ENCODE measurements around the gene DCAF7. TPM values are rescaled to one million over a fixed set of nuclear protein-coding genes. Genes with fewer than 3 reads are reported as not detected.

Gene DCAF7
- total RNA-seq, 4 donors from 2014 or later, result 25.5 to 33.3 (median 28.2) TPM

- H3K9me3 ChIP-seq, result no peaks in the 10 kb centered on the region
- peaks cover 0 to 72% (median 0%) of the 10 kb centered on the region in 3 donors for H3K36me3 ChIP-seq
- no peak overlapping the region for H3K4me3 ChIP-seq
- 73 to 92% methylated on average over 1 of the region's 1 CpG for WGBS, 2 donors
- TF ChIP-seq CTCF (IDR thresholded peaks at IDR 0.05) (no peak), EP300 (IDR thresholded peaks at IDR 0.05) (no peak), POLR2A (IDR thresholded peaks at IDR 0.05) (no peak)
- no peaks in the 10 kb centered on the region for H3K27me3 ChIP-seq
- H3K27ac ChIP-seq, result peak overlapping the region in 2 of 4 donors; percentile 32 to 56
- H3K4me1 ChIP-seq, result peaks cover 0 to 56% (median 12%) of the 10 kb centered on the region in 4 donors
- no peak for DNase-seq (ENCODE audit: low spot score in 2 of 2)
These were observed 84.5 kb downstream of the DCAF7 start for GRCh38 chr17:63634816-63635215.

DNA sequence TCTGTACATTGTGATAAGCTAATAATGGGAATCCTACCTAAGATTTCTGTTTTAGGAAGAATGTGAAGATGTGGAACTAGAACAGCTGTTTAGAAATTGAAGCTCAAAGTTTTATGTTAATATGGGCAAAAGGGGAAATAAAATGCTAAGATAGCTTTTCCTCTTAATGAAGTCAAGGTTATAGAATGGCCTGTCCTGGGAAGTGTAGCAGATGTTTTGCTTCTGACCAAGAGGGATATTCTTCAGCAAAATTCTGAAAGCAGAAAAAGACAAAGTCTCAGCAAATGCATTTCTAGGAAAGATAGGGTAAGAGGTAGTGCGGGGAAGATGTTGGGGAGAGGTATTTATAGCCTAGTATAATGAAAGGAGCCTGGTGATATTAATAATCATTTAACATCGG, 85.0 kb downstream of the DCAF7 start:
- Histone ChIP-seq H3K4me3 (no peak overlapping the region), H3K9me3 (no peaks in the 10 kb centered on the region), H3K27ac (no peak overlapping the region), H3K4me1 (peaks cover 0 to 55% (median 12%) of the 10 kb centered on the region in 4 donors), H3K36me3 (peaks cover 0 to 74% (median 0%) of the 10 kb centered on the region in 3 donors), H3K27me3 (no peaks in the 10 kb centered on the region)
- no peak for DNase-seq (ENCODE audit: low spot score in 2 of 2)
- WGBS, 2 donors, result 88 to 91% methylated on average over 2 of the region's 2 CpGs
- TF ChIP-seq POLR2A (IDR thresholded peaks at IDR 0.05), result no peak
- no peak for TF ChIP-seq CTCF (IDR thresholded peaks at IDR 0.05)
- TF ChIP-seq EP300 (IDR thresholded peaks at IDR 0.05), result no peak

DNA sequence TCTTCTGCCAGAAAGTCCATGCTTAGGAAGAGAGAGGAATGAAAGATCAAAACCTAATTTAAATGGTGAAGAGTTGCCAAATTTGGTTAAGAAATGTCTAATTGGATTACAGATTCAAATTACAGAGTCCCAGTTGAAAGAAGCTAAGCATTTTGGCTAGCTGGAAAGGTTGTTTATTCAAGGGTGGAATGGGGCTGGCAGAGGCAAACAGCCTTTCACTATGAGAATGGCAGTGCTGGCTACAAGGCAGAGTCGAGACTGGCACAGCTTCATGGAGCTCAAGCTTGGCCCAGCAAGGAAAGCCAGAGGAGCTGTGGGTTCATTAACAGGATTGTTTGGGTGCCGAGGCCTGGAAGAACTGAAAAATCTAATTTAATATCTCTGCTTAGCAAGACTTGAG, 85.5 kb downstream of the DCAF7 start:
- H3K9me3 ChIP-seq, result no peaks in the 10 kb centered on the region
- no peak overlapping the region for H3K27ac ChIP-seq
- H3K27me3 ChIP-seq, result no peaks in the 10 kb centered on the region
- TF ChIP-seq CTCF (IDR thresholded peaks at IDR 0.05), result no peak
- no peak for TF ChIP-seq POLR2A (IDR thresholded peaks at IDR 0.05)
- no peak for TF ChIP-seq EP300 (IDR thresholded peaks at IDR 0.05)
- H3K36me3 ChIP-seq, result peaks cover 0 to 72% (median 0%) of the 10 kb centered on the region in 3 donors
- 75 to 83% methylated on average over 2 of the region's 2 CpGs for WGBS, 2 donors
- peaks cover 0 to 50% (median 12%) of the 10 kb centered on the region in 4 donors for H3K4me1 ChIP-seq
- no peak overlapping the region for H3K4me3 ChIP-seq
- DNase-seq (ENCODE audit: low spot score in 2 of 2), result no peak

- peaks cover 0 to 62% (median 0%) of the 10 kb centered on the region in 3 donors for H3K36me3 ChIP-seq
- no peaks in the 10 kb centered on the region for H3K27me3 ChIP-seq
- WGBS, 2 donors, result 41 to 49% methylated on average over 1 of the region's 1 CpG
- peaks cover 0 to 32% (median 5%) of the 10 kb centered on the region in 4 donors for H3K4me1 ChIP-seq
- no peak overlapping the region for H3K4me3 ChIP-seq
- DNase-seq (ENCODE audit: low spot score in 2 of 2), result no peak
- TF ChIP-seq EP300 (IDR thresholded peaks at IDR 0.05) (no peak), POLR2A (IDR thresholded peaks at IDR 0.05) (no peak), CTCF (IDR thresholded peaks at IDR 0.05) (no peak)
- H3K27ac ChIP-seq, result no peak overlapping the region
- H3K9me3 ChIP-seq, result no peaks in the 10 kb centered on the region
These were observed 88.8 kb downstream of the DCAF7 start for GRCh38 chr17:63639125-63639524.

DNA sequence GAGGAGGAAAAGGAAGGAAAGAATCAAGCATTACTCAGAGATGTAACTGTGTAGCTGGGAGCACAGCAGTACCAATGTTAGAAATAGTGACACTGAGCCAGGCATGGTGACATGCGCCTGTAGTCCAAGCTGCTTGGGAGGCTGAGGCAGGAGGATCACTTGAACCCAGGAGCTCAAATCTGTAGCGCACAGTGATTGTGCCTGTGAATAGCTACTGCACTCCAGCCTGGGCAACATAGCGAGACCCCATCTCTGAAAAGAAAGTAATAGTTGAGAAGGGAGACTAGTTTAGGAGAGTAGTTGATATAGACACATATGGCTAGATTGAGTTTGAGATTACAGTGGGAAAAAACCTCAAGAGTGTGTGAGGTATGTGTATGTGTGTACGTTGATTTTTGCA, 89.8 kb downstream of the DCAF7 start:
- Histone ChIP-seq H3K4me3 (no peak overlapping the region), H3K27ac (no peak overlapping the region), H3K4me1 (peaks cover 0 to 26% (median 1%) of the 10 kb centered on the region in 4 donors), H3K36me3 (peaks cover 0 to 61% (median 0%) of the 10 kb centered on the region in 3 donors), H3K27me3 (no peaks in the 10 kb centered on the region), H3K9me3 (no peaks in the 10 kb centered on the region)
- no peak for DNase-seq (ENCODE audit: low spot score in 2 of 2)
- TF ChIP-seq EP300 (IDR thresholded peaks at IDR 0.05) (no peak), POLR2A (IDR thresholded peaks at IDR 0.05) (no peak), CTCF (IDR thresholded peaks at IDR 0.05) (no peak)
- WGBS, 2 donors, result 98% methylated on average over 4 of the region's 4 CpGs
